DND-41 (cell line): ENCODE data around the gene ADORA2A.
A peak's percentile ranks its signal among the peaks of the same experiment; 100 is the strongest.

Experiments used
- ATAC-seq: fragments of 200-7000 bp; cut with Tn5 transposase; 3 replicates; pipeline ENCODE4 v1.9.1; 2021; ENCODE audit warnings: low read depth; ENCODE audit not compliant: insufficient read depth
- DNase-seq: peaks from one replicate; pipeline ENCODE4 v3.0.0-alpha.2; 2020
- H2AFZ ChIP-seq: 2 replicates; pipeline ENCODE4 v1.6.0; 2012; ENCODE audit warnings: low read depth, low read length
- H3K27ac ChIP-seq: 2 replicates; pipeline ENCODE4 v1.5.1; 2012; ENCODE audit warnings: low read length, inconsistent platforms
- H3K27me3 ChIP-seq: fragments of 200-600 bp; sonication (generic); 2 replicates; pipeline ENCODE4 v1.6.0; 2012; ENCODE audit warnings: low read length, mild to moderate bottlenecking, inconsistent platforms; ENCODE audit not compliant: insufficient read depth, poor library complexity
- H3K36me3 ChIP-seq: 2 replicates; pipeline ENCODE4 v1.5.1; 2012; ENCODE audit warnings: low read length, inconsistent platforms; ENCODE audit not compliant: insufficient read depth
- H3K4me1 ChIP-seq: 2 replicates; pipeline ENCODE4 v1.5.1; 2012; ENCODE audit warnings: mild to moderate bottlenecking, low read length; ENCODE audit not compliant: insufficient read depth
- H3K4me2 ChIP-seq: 2 replicates; pipeline ENCODE4 v1.6.0; 2012; ENCODE audit warnings: mild to moderate bottlenecking, moderate library complexity, low read length, inconsistent platforms; ENCODE audit not compliant: insufficient read depth
- H3K4me3 ChIP-seq, 2 experiments: fragments of 200-600 bp in 1 of 2; shearing (Covaris generic) in 1 of 2; 2 replicates each; pipeline ENCODE4 v1.5.1; 2012 to 2016; ENCODE audit warnings: inconsistent platforms in 2 of 2, low read length in 2 of 2, mild to moderate bottlenecking in 2 of 2, low read depth in 1 of 2, moderate library complexity in 1 of 2
- H3K79me2 ChIP-seq: 2 replicates; pipeline ENCODE4 v1.6.0; 2012; ENCODE audit warnings: low read length, inconsistent platforms; ENCODE audit not compliant: insufficient read depth
- H3K9ac ChIP-seq: 2 replicates; pipeline ENCODE4 v1.6.0; 2012; ENCODE audit warnings: low read depth, mild to moderate bottlenecking, inconsistent platforms, low read length, moderate library complexity
- H3K9me3 ChIP-seq: 2 replicates; pipeline ENCODE4 v1.5.1; 2012; ENCODE audit warnings: low read length, moderate library complexity, mild to moderate bottlenecking, inconsistent platforms; ENCODE audit not compliant: insufficient read depth, severe bottlenecking
- H4K20me1 ChIP-seq: 2 replicates; pipeline ENCODE4 v1.6.0; 2012; ENCODE audit warnings: low read length; ENCODE audit not compliant: insufficient read depth
- EZH2 ChIP-seq: IDR thresholded peaks from 3 replicates; pipeline ENCODE4 v1.6.1; 2012; ENCODE audit warnings: borderline replicate concordance, low read depth, mild to moderate bottlenecking, moderate library complexity, low read length, inconsistent platforms; ENCODE audit not compliant: severe bottlenecking
- TF ChIP-seq, protein P1 (sequence below): IDR thresholded peaks from 2 replicates; pipeline ENCODE4 v1.5.1; 2012; ENCODE audit warnings: borderline replicate concordance, low read length, moderate library complexity, mild to moderate bottlenecking; ENCODE audit not compliant: poor library complexity, severe bottlenecking; ENCODE audit errors: extremely low read depth

ADORA2A gene

DNA sequence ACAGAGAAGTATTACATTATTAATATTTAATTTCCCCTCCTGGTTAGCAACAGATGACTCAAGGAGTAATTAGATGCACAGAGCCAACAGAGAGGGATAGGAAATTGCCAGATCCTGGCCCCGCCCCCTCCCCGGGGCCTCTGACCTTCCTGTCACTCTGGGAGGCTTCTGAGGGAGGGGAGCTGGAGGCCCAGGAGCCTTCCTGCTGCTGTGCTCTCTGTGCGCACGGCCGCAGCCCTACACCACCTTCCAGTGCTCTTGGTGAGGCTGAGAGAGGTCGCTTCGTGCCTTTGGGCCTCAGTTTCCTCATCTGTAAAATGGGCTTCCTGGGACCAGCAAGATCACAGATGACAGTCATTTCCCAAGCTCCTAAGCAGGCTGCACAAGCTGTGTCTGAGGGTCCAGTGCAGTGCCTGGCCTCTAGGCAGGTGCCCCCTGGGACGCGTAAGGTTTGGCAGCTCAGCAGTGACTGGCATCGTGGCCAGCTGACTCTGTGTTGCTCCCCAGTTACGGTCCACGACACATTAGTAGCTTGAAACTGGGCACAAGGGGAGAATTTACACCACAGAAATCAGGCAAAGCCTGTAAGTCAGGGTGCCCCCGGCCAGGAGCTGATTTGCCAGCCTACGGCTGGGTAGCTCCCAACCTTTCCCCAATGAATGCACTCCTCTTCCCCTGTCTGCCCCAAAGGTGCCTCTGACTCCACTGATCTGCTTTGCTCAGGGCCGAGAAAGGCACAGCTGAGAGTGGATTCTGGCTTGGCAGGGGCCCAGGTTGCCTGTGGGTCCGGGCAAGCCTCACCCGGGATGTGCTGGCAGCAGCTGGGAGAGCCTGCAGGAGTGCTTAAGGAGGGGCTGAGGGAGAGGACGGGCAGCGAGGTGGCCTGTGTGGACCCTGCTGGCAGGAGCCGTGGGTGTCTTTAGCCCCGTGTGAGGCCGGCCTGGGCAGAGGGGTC lies 2.3 kb downstream of the ADORA2A start:
- DNase-seq (peak; percentile 86), ATAC-seq (peak; percentile 17; the same call in 2 of the 3 replicates)
- Histone ChIP-seq H3K36me3 (peaks cover 10% of the 10 kb centered on the region; the same call in 1 of the 2 replicates), H3K4me2 (peak overlapping the region; percentile 71), H3K27ac (peak overlapping the region; percentile 95), H3K79me2 (peaks cover 44% of the 10 kb centered on the region), H4K20me1 (no peaks in the 10 kb centered on the region), H3K9me3 (no peaks in the 10 kb centered on the region), H3K4me3 (peak overlapping the region in 1 of 2 experiments; percentile 54; a peak in 1 of 4 replicates), H3K27me3 (no peaks in the 10 kb centered on the region), H3K9ac (peak overlapping the region; percentile 82), H2AFZ (no peak overlapping the region), H3K4me1 (peaks cover 100% of the 10 kb centered on the region)
- no peak for TF ChIP-seq EZH2
- TF ChIP-seq, protein P1, sequence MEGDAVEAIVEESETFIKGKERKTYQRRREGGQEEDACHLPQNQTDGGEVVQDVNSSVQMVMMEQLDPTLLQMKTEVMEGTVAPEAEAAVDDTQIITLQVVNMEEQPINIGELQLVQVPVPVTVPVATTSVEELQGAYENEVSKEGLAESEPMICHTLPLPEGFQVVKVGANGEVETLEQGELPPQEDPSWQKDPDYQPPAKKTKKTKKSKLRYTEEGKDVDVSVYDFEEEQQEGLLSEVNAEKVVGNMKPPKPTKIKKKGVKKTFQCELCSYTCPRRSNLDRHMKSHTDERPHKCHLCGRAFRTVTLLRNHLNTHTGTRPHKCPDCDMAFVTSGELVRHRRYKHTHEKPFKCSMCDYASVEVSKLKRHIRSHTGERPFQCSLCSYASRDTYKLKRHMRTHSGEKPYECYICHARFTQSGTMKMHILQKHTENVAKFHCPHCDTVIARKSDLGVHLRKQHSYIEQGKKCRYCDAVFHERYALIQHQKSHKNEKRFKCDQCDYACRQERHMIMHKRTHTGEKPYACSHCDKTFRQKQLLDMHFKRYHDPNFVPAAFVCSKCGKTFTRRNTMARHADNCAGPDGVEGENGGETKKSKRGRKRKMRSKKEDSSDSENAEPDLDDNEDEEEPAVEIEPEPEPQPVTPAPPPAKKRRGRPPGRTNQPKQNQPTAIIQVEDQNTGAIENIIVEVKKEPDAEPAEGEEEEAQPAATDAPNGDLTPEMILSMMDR: no peak

DNA sequence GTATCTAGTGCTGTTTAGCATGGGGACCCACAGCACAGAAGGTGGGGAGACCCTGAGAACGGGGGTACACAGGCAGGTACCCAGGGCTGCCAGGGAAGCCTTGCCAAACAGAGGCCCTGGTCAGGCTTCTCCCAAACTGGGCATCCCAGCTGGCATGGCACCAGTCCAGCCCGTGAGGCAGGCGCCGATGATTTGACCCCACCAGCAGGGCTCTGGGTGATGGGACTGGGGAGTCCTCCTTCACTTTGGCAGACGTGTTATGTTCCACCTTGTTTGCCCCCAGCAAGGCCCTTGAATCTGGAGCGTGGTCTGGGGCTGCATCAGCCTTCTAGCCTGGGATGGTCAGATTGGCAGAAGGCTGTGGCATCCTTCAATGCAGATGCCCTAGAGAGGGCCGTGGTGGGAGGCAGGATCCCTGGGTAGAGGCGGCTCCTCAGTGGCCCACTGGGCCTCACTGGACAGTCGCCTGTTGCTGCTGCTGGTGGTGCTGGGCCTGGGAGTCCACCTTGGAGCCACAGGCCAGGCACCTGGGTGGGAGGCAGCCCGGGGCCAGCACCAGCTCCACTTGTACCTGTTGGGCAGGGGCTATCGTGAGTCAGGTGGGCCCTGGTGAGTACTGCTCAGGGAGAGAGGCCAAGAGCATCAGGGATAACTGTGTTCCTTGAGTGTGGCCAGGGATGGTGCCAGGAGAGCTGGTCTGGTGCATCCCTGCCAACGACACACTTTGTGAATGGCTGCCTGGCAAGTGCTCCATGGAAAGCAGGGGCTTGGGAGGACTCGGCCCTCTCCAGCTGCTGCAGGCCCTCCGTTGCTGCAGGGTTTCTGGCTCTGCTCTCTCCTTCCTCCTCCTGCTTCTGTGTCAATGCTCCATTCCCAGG lies 3.3 kb downstream of the ADORA2A start:
- Histone ChIP-seq H2AFZ (no peak overlapping the region), H3K4me2 (no peak overlapping the region), H3K27me3 (no peaks in the 10 kb centered on the region), H3K79me2 (peaks cover 45% of the 10 kb centered on the region), H3K4me3 (no peak overlapping the region), H3K27ac (peak overlapping the region; percentile 95), H3K4me1 (peaks cover 100% of the 10 kb centered on the region), H3K9ac (peak overlapping the region; percentile 82), H3K9me3 (no peaks in the 10 kb centered on the region), H4K20me1 (peaks cover 4% of the 10 kb centered on the region; the same call in 1 of the 2 replicates), H3K36me3 (peaks cover 12% of the 10 kb centered on the region; the same call in 1 of the 2 replicates)
- ATAC-seq: no peak
- TF ChIP-seq EZH2: no peak
- TF ChIP-seq, protein P1: no peak
- DNase-seq: no peak

DNA sequence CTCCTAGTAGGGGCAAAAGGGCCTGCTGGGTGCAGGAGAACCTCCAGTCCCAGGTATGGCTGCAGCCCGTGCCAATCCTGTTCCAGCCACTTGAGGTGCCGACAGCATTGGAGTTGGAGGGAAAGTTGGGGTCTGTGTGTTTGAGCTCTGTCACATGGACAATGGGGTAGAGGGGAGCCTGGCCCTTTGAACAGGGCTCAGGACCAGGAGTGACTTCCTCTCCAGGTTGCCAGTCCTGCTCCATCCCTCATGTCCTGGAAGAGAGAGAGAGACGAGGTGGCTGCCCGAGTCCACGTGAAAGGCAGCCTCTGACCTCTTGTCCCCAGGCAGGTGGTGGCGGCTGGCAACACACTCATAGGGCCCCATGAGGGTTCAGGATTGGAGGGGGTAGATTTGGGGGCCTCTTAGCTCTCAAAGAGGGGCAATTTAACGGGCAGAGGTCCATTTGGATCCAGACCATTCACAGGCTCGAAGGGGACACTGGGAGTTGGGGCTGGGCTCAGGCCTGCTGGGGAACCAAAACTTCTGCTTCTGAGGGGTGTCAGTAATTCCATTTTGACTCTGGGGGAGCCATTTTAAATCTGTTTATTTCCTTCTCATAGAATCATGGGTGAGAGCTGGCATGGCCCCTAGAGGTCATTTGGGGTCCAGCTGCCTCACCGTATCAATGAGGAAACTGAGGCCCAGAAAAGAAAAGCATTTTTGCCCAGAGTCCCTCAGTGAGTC lies 4.1 kb downstream of the ADORA2A start:
- H3K79me2 ChIP-seq: peaks cover 50% of the 10 kb centered on the region

More for the DNA sequence above, 4.1 kb downstream of the ADORA2A start:
- TF ChIP-seq, protein P1: no peak
- TF ChIP-seq EZH2: no peak
- ATAC-seq (no peak), DNase-seq (no peak)
- Histone ChIP-seq H3K4me2 (no peak overlapping the region), H2AFZ (no peak overlapping the region), H3K4me1 (peaks cover 100% of the 10 kb centered on the region), H3K27me3 (no peaks in the 10 kb centered on the region), H3K27ac (peak overlapping the region; percentile 95), H3K4me3 (no peak overlapping the region), H3K36me3 (peaks cover 16% of the 10 kb centered on the region), H4K20me1 (peaks cover 4% of the 10 kb centered on the region; the same call in 1 of the 2 replicates), H3K9ac (no peak overlapping the region; the same call in 1 of the 2 replicates), H3K9me3 (no peaks in the 10 kb centered on the region)
